CD14-positive monocyte (primary cell): Measurements from ENCODE around the gene PRM2. TPM values are rescaled to one million over a fixed set of nuclear protein-coding genes. Genes with fewer than 3 reads are reported as not detected.

Experiments
- DNase-seq, 3 donors: peaks; one replicate each; pipeline ENCODE4 v3.0.0-alpha.2; 2011 to 2022
- H2AFZ ChIP-seq: 2 replicates; pipeline ENCODE4 v1.6.0; 2012; ENCODE audit warnings: mild to moderate bottlenecking, low read depth, low read length, inconsistent platforms; ENCODE audit not compliant: insufficient read depth, poor library complexity, severe bottlenecking
- H3K27ac ChIP-seq, 2 donors: 1 replicate in 1 of 2; 2 replicates in 1 of 2; pipeline ENCODE4 v1.5.1; 2012 to 2013; ENCODE audit warnings: low read length in 2 of 2, control low read depth in 1 of 2, inconsistent platforms in 1 of 2, low read depth in 1 of 2, mild to moderate bottlenecking in 1 of 2
- H3K27me3 ChIP-seq, 2 donors: one replicate each; pipeline versions ENCODE4 v1.6.0 to v1.6.1; 2011 to 2013; ENCODE audit warnings: low read length in 2 of 2; ENCODE audit not compliant: control insufficient read depth in 2 of 2, insufficient read depth in 2 of 2
- H3K36me3 ChIP-seq, 2 donors: replicated peaks in 1 of 2; 1 replicate in 1 of 2; 2 replicates in 1 of 2; pipeline versions ENCODE4 v1.5.1 to v1.6.1; 2012 to 2013; ENCODE audit warnings: low read length in 2 of 2, control low read depth in 1 of 2, inconsistent platforms in 1 of 2, mild to moderate bottlenecking in 1 of 2; ENCODE audit not compliant: insufficient read depth in 2 of 2, control insufficient read depth in 1 of 2
- H3K4me1 ChIP-seq, 2 donors: 1 replicate in 1 of 2; 2 replicates in 1 of 2; pipeline versions ENCODE4 v1.5.1 to v1.6.1; 2012 to 2013; ENCODE audit warnings: low read length in 2 of 2, control low read depth in 1 of 2, inconsistent platforms in 1 of 2, mild to moderate bottlenecking in 1 of 2, moderate library complexity in 1 of 2; ENCODE audit not compliant: insufficient read depth in 2 of 2, control insufficient read depth in 1 of 2
- H3K4me2 ChIP-seq: replicated peaks from 2 replicates; pipeline ENCODE3; 2012; ENCODE audit warnings: low read length, moderate library complexity, mild to moderate bottlenecking; ENCODE audit not compliant: poor library complexity, severe bottlenecking; ENCODE audit errors: extremely low read depth
- H3K4me3 ChIP-seq, 3 experiments: fragments of 200-600 bp in 1 of 3; sonication (generic) in 1 of 3; replicated peaks in 1 of 3; 1 replicate in 2 of 3; 2 replicates in 1 of 3; pipeline ENCODE4 v1.5.1; 2011 to 2013; ENCODE audit warnings: low read length in 3 of 3, mild to moderate bottlenecking in 3 of 3, control low read depth in 2 of 3, low read depth in 2 of 3, inconsistent platforms in 1 of 3, moderate library complexity in 1 of 3
- H3K79me2 ChIP-seq: 2 replicates; pipeline ENCODE4 v1.6.0; 2012; ENCODE audit warnings: mild to moderate bottlenecking, control low read depth, inconsistent platforms, low read length, moderate library complexity; ENCODE audit not compliant: insufficient read depth
- H3K9ac ChIP-seq: 2 replicates; pipeline ENCODE4 v1.6.0; 2017; ENCODE audit warnings: low read length, mild to moderate bottlenecking; ENCODE audit not compliant: insufficient read depth, poor library complexity, severe bottlenecking
- H3K9me3 ChIP-seq, 2 donors: replicated peaks in 1 of 2; 1 replicate in 1 of 2; 2 replicates in 1 of 2; pipeline versions ENCODE4 v1.5.1 to v1.6.1; 2012 to 2013; ENCODE audit warnings: low read length in 2 of 2, control low read depth in 1 of 2; ENCODE audit not compliant: control insufficient read depth in 1 of 2, insufficient read depth in 1 of 2
- H4K20me1 ChIP-seq: 2 replicates; pipeline ENCODE4 v1.6.0; 2012; ENCODE audit warnings: mild to moderate bottlenecking, low read length, control low read depth, moderate library complexity; ENCODE audit not compliant: insufficient read depth
- H3K27ac Mint-ChIP-seq, 7 donors: one replicate each; pipeline ENCODE4 v1.8.0; 2020; ENCODE audit warnings: mild to moderate bottlenecking in 7 of 7, mixed read lengths in 7 of 7, moderate library complexity in 6 of 7, inconsistent platforms in 2 of 7
- H3K27me3 Mint-ChIP-seq, 3 donors: one replicate each; pipeline ENCODE4 v1.8.0; 2021 to 2022; ENCODE audit warnings: low read depth in 3 of 3, mild to moderate bottlenecking in 3 of 3, mixed read lengths in 3 of 3, moderate library complexity in 3 of 3, inconsistent platforms in 1 of 3
- H3K36me3 Mint-ChIP-seq, 2 donors: one replicate each; pipeline ENCODE4 v1.8.0; 2020; ENCODE audit warnings: mixed read lengths in 2 of 2, inconsistent platforms in 1 of 2, mild to moderate bottlenecking in 1 of 2
- H3K4me1 Mint-ChIP-seq: one replicate; pipeline ENCODE4 v1.8.0; 2020; ENCODE audit warnings: mild to moderate bottlenecking, mixed read lengths
- H3K4me3 Mint-ChIP-seq, 2 donors: one replicate each; pipeline ENCODE4 v1.8.0; 2020; ENCODE audit warnings: mild to moderate bottlenecking in 2 of 2, mixed read lengths in 2 of 2, moderate library complexity in 1 of 2
- H3K9me3 Mint-ChIP-seq, 7 donors: one replicate each; pipeline ENCODE4 v1.8.0; 2020 to 2022; ENCODE audit warnings: mixed read lengths in 7 of 7, mild to moderate bottlenecking in 6 of 7, moderate library complexity in 6 of 7, inconsistent platforms in 2 of 7
- CTCF ChIP-seq: fragments of 200-600 bp; IDR thresholded peaks from one replicate; pipeline ENCODE4 v1.8.0; 2022; ENCODE audit warnings: antibody characterized with exemption, mild to moderate bottlenecking
- WGBS: methylation state at CpG from one replicate; pipeline ENCODE4 v1.1.5; 2013; ENCODE audit warnings: missing lambda C conversion rate; ENCODE audit not compliant: insufficient coverage; 5-methylcytosine and 5-hydroxymethylcytosine counted together
- intact Hi-C, 2 donors: fragments of 100-400 bp; cut with micrococcal nuclease; formaldehyde crosslinking; loops; one replicate each; pipeline versions ENCODE4 v1.15.0 to v1.15.1; 2023
- polyA plus RNA-seq, 3 donors: library from polyadenylated mRNA; depleted of rRNA in 1 of 3; unstranded in 2 of 3; stranded (reverse) in 1 of 3; fragments of 300-500 nt in 2 of 3; fragments of >200 nt in 1 of 3; fragmentation: Illumina TruSeq in 2 of 3; gene quantifications; 1 replicate in 2 of 3; 2 replicates in 1 of 3; pipeline ENCODE4 v1.2.3, GENCODE V29; 2012 to 2021

PRM2 gene
- polyA plus RNA-seq, 3 donors, result not detected

- Histone ChIP-seq H3K27ac (no peak overlapping the region), H4K20me1 (peaks cover 3% of the 10 kb centered on the region), H3K9ac (no peak overlapping the region), H3K36me3 (no peaks in the 10 kb centered on the region), H3K4me2 (no peak overlapping the region), H3K9me3 (no peaks in the 10 kb centered on the region), H2AFZ (no peak overlapping the region), H3K4me1 (peaks cover 21 to 33% of the 10 kb centered on the region in 2 donors), H3K27me3 (peaks cover 0 to 19% of the 10 kb centered on the region in 2 donors), H3K79me2 (no peaks in the 10 kb centered on the region), H3K4me3 (no peak overlapping the region)
- H3K27ac Mint-ChIP-seq, result peak overlapping the region in 1 of 7 donors; percentile 59
- no peak for DNase-seq
- H3K4me1 Mint-ChIP-seq, result peaks cover 26% of the 10 kb centered on the region
- TF ChIP-seq CTCF, result no peak
- no CpG with 5 or more reads among the region's 5 CpGs for WGBS
- H3K9me3 Mint-ChIP-seq, result peaks cover 0 to 3% (median 0%) of the 10 kb centered on the region in 7 donors
- intact Hi-C loops, result loop anchor here in 1 of 2 donors (10.0 kb wide), 1 partner anchor 49 kb away; no protein-coding TSS in a partner anchor
- H3K27me3 Mint-ChIP-seq, result peaks cover 24 to 49% (median 35%) of the 10 kb centered on the region in 3 donors
- peak overlapping the region in 1 of 2 donors; percentile 43 for H3K4me3 Mint-ChIP-seq
- peaks cover 5% of the 10 kb centered on the region in 2 donors for H3K36me3 Mint-ChIP-seq
Observed at GRCh38 chr16:11253009-11253994, 23.0 kb downstream of the PRM2 start.

GRCh38 chr16:11252482-11252931, 23.8 kb downstream of the PRM2 start:
- Mint-ChIP-seq H3K4me1 (peaks cover 22% of the 10 kb centered on the region), H3K27me3 (peaks cover 22 to 44% (median 35%) of the 10 kb centered on the region in 3 donors), H3K4me3 (peak overlapping the region in 1 of 2 donors; percentile 43), H3K36me3 (peaks cover 5% of the 10 kb centered on the region in 2 donors), H3K9me3 (peaks cover 0 to 3% (median 0%) of the 10 kb centered on the region in 7 donors), H3K27ac (no peak overlapping the region)
- H3K79me2 ChIP-seq, result no peaks in the 10 kb centered on the region
- H3K36me3 ChIP-seq, result no peaks in the 10 kb centered on the region
- no peak overlapping the region for H3K4me3 ChIP-seq
- no peak for TF ChIP-seq CTCF
- H3K27me3 ChIP-seq, result peaks cover 0 to 16% of the 10 kb centered on the region in 2 donors
- H2AFZ ChIP-seq, result no peak overlapping the region
- no peak overlapping the region for H3K27ac ChIP-seq
- peaks cover 3% of the 10 kb centered on the region for H4K20me1 ChIP-seq
- no peaks in the 10 kb centered on the region for H3K9me3 ChIP-seq
- no peak overlapping the region for H3K4me2 ChIP-seq
- DNase-seq, result no peak
- no peak overlapping the region for H3K9ac ChIP-seq
- WGBS, result 90% methylated on average over 8 of the region's 8 CpGs
- H3K4me1 ChIP-seq, result peaks cover 19 to 30% of the 10 kb centered on the region in 2 donors
- intact Hi-C loops, result loop anchor here in 1 of 2 donors (10.0 kb wide), 1 partner anchor 48 kb away; no protein-coding TSS in a partner anchor
